HG03159 (cell line): ENCODE data around the gene NMT1.

Experiments used
- ATAC-seq: cut with Tn5 transposase; IDR thresholded peaks from one replicate; pipeline ENCODE4 v1.9.1; 2021; ENCODE audit warnings: mild to moderate bottlenecking, moderate library complexity; ENCODE audit not compliant: unreplicated experiment

NMT1 gene

DNA sequence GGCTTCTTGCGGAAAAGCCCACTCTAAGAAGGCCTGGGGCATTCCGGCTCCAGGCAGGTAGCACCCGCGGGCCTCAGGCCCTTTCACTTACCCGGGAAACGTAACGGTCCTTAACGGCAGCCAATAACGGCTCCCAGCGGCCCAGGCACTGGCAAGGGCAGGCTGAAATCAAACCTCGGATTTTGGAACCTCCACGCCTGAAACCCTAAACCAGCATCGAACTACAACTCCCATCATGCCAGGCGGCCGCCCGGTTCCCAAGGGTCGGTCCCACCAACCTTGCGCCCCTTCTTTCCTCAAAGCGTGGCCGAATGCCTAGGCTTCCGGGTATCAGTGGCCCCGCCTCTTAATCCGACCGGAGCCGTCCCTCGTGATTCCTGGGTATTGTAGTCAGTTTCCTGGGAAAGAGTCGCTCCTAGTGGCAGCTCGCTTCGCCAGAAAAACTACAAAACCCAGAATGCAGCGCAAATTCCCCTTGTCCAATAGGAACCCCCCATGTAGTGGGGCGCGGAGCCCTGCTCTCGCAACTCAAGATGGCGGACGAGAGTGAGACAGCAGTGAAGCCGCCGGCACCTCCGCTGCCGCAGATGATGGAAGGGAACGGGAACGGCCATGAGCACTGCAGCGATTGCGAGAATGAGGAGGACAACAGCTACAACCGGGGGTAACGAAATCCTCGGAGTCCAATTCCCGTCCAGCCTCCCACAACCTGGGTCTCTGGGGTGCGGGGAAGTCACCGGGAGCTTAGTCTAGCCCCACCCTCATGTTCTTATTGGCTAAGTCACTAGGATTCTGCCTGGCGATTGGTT is at the start of gene NMT1:
NMT1 (plus strand) TSS at position 521 of the 809 bp plus-strand sequence; CDS start at position 534, 13 bp downstream.
- ATAC-seq: peak; percentile 83

DNA sequence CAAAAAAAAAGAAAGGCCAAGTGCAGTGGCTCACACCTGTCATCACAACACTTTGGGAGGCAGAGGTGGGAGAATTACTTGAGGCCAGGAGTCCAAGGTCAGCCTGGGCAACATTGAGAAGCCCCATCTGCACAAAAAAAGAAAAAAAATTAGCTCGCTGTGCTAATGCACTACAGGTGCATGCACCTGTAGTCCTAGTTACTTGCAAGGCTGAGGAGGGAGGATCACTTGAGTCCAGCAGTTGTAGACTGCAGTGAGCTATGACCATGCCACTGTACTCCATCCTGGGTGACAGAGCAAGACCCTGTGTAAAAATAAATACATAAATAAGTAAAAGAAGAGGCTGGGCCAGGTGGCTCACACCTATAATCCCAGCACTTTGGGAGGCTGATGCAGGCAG is 49.4 kb upstream of the NMT1 start:
- no peak for ATAC-seq

DNA sequence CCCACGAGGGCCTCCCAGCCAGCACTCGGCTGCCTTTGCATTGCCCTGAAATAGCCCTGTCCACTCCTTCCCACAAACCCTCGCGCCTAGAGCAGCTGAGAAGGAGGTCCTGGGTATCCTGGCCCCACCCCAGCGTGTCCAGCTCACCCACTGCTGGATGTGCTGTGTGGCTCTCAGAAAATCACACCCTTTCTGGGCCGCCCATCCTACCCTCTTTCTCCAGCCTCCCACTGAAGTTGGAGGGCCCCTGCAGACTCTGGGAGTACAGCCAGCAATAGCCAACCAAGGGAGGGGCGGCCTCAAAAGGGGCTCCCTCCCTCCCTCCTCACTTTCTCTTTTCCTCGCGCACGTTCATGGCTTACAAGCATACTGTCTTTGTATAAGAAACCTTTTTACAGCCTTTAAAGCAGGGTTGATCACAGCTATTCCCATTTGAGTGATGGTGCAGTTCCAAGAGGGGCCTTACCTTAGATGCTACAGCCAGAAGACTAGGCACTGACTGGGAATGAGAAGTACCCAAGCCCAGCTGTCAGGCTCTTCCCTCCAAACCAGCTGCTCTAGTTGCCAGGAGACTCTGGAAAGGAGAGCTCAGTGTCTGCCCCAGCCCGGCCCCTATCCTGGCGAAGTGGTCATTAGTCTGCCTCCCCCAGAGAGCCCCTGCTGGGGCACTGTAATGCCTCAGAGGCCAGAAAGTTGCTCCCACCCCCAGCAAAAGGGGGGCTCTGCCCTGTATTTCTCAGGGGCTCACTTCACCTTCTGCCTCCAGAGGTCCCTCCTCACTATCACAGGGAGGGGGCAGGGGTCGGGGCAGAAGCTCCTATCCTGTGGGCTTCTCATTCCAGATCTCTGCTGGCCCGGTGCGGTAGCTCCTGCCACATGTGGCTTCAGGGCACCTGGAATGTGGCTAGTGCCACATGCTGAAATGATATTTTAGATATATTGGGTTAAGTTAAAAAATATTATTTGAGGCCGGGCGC is 47.8 kb upstream of the NMT1 start:
- no peak for ATAC-seq

DNA sequence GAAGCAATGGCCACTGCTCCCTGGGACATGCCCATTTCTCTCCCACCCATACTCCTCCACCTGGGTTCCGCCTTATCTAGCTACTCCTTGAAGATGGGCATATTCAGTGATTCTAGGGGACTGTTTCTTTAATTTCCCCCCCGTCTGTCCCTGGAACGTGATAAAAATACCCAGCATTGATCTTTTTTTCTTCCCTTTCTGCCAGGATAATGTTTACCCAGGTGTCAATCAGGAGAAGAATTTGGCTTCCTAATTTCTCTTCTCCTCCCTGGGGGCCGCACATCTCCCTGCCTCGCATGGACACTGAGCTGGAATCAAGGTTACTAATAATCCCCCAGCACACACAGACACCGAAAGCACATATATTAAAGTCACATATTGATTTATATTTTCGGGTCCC is 44.9 kb upstream of the NMT1 start:
- ATAC-seq: no peak

DNA sequence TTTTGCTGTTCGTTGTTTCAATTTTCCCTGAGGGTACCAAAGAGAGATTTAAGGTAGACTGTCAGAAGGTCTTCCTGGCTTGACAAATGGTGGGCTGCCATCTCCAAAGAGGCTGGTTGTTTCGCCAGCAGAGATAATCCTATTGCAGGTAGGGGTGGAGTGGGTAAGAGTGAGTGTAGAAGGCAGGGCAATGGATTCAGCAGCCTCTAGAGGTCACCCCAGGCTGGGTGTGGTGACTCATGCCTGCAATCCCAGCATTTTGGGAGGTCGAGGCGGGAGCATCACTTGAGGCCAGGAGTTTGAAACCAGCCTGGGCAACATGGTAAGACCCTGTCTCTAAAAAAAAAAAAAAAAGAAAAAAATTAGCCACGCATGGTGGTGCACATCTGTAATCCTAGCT is 44.3 kb upstream of the NMT1 start:
- no peak for ATAC-seq

DNA sequence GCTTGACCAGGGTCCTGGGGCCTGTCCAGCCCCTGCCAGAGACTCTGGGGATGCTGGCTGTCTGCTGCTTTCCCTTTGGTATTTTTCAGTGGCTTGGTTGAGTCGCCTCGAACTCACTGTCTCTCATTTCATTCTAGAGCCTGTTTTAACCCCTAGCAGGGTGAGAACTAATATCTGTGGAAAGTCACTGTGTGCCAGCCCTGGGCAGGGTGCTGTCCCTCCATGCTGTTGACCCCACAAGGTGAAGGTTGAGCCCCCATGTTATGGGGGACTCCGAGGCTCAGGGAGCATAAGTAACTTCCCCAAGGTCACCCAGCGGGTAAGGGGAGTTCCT is 42.6 kb upstream of the NMT1 start:
- no peak for ATAC-seq

DNA sequence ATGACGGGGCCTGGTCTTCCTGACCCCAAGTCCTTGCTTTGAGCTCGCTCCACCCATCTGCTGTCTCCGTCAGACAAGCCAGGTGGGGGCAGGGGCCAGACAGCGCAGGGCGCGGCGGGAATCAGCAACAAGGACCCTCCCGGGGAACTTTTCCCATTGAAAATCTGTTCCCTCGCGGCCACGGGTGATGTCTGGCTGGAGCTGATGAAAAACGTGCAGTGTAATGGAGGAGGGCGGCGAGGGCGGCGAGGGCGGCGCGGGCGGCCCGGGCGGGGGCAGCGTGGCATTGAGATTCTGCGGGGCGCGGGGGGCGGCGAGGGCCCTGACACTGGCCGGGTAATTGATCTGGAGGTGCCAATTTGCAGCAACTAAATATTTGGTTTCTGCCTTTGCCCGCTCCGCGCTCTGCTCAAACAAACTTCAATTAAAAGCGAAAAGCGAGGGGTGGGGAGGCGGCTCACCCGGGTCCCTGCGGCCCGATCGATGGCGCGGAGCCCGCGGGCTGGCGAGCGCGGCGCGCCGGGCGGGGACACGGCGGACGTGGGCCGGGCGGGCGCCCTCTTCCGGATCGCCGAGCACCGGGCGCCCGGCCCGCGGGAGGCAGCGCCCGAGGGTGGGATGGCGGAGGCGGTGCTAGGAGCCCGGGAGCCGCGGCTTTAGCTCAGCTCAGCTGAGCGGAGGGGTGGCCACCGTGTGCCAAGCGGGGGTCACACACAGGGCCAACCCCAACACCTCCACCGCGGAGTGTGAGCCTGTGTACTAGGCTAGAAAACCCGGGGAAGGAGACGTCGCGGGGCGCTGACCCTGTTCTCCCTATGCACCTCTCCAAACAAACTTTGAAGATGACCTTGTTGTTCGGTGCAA is 42.0 kb upstream of the NMT1 start:
- no peak for ATAC-seq

DNA sequence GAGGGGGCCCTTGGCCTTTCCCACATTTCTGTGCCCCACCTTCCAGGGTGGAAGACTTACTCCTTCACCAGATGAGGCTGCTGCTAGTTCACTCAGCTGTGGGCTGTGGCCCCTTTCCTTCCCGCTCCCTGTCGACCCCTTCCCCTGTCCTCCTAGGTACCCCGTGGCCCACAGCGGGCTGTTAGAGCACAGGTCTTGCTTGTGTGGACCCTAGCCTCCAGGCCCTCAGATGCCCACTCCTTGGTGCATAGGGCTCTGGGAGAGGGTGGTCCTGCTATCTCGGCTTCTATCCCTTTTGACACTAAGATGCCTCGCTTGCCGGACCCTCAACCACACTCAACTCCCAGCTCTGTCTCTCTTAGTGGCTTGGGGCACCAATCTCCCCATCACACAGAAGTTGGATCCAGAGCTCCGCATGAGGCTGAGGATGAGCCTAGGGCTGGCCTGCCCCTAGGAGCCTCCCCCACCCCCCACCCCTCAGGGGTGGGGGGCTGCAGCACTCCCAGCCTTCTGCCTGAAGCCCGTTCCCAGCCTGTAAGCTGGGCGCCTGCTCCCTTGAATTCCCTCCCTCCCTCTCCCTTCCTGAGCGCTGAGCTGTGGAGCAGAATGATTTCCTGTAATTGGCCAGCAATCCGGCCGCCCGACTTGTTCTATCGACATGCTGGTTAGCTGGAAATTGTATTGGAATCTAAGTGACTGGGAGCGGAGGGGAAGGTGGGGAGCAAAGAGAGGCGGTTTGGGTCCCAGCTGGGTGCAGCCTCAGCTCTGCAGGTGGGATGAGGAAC is 40.6 kb upstream of the NMT1 start:
- no peak for ATAC-seq

DNA sequence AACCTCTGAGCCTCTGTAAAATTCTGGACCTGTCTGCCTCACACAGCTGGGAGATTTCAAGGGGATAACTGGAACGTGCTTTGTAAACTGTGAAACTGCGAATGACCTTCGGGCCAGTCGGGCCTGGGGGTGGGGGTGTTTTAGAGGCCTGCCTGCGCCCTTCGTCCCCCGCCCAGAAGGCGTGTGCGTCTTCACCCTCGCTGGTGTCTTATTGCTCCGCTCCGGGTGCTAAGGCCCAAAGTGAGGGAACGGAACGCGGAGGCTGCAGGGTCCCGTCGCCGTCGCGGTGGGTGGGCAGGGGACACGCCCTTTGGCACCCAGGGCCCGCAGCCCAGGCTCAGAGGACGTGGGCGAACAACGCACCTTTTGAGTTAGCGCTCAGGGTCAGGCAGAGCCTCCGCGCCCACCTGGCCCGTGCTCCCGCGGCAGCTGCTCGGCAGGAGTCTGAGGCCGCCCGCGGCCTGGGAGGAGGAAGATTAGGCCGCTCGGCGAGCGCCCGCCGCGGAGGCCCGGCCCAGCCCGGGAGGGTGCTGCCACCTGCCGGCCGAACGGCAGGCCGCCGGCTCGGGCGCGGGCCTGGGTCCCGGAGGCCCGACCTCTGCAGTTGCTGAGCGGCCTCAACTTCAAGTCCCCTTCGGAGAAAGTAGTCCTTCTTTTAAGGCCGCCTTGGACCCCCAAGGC is 39.4 kb upstream of the NMT1 start:
- no peak for ATAC-seq

DNA sequence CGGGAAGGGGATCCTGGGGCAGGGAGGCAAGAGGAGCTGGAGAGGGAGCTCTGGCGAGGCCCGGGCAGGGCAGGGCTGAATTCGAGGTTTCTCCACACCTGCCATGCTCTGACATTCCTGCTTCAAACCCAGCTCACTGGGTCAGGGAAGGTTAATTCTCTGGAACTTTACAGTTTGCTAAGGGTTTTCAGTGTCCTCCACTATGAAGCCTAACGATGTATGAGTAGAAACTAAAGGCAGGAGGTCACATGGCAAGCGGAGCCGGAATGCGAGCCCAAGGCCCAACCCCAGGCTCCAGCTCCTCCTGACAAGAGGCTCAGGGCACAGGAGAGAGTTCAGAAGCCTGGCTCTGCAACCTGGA is 38.8 kb upstream of the NMT1 start:
- no peak for ATAC-seq

DNA sequence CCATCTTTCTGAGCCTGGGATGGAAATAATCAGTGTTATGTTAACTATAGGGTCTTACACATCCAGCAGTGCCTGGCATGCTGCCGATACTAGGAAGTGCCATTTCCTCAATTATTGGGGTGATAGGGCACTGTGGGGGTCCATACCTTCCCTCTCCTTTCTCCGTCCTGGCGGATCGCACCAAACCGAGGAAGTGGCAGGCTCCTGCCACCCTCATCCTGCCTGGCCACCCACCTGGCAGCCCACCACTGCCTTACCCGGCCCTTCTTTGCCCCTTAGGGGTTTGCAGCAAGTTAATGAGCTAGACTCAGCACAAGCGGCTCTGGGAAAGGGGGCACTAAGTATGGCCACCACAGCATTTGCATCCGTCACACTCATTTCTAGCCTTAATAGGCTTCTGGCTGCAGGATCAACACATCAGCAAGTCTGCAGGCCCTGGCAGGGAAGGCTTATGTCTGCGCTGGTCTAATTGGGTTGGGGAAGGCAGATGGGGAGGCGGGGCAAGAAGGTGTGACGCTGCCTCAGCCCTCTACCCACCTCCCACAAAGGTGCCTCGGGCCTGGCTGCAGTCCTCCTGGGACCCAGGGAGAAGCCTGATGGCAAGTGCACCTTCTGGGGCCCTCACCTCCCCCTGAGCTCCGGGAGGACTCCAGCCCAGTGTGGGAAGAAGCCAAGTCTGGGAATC is 38.3 kb upstream of the NMT1 start:
- no peak for ATAC-seq

DNA sequence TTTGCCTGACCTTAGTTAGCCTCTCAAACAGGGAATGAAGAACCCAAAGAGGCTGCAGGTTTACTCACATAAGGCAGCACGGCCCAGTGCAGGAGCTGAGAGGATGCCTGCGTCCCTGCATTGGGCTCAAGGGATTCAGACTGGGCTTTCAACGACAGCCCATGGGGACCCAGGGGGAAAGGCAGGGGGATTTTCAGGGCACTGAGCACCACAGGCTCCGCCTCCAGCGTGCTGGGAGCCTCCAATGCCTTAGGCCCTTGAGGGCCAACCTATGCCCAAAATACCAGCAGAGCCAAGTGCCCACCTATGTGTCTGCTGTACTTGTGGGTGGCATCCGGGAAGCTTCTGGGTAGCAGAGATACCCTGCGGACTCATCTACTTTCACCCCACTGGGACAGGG is 32.0 kb upstream of the NMT1 start:
- ATAC-seq: no peak

DNA sequence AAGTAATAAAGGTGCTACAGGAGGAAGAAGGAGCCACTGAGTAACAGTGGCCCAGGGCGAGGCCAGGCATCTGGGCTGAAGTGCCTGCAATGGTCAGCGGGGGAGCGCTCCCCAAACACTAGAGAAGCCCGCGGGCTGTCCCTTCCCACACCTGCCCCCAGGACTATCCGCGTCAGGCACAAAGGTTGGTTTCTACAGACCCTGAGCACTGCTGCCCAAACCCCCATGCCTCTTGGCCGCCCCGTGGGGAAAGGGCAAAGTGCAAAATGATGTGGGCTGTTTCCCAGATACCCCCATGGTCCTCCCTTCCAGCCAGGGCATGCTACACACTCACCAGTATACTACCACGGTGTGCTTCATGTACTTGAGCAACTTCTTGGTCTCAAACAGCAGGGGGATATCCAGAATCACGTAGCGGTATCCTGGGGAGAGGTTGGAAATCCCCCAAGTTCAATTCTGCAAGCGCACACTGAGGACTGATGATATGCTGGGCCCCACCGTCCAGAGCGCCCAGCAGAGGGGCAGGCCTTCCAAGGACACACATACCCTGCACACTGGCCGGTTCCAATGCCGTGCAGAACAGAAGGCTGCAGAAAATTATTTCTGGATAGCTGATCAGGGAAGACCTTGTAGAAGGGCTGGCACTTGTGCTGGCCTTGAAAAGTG is 31.2 kb upstream of the NMT1 start:
- ATAC-seq: no peak

DNA sequence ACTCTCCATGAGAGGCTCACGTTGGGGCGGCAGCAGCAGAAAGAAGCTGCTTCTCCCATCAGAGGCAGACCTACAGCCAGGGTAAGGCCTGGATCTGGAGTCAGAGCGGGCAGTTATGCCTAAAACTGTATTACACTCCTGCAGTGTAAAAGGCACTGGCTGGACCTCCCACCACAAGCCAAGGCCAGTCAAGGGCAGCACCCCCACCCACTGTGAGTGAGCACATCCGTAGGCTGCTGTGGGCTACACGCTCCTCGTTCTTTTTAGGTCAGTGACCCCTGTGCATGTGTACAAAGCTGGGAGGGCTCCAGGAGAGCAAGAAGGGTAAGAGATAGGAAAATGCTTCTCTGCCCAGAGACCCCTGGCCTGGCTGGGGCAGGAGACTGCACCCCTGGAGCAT is 30.4 kb upstream of the NMT1 start:
- no peak for ATAC-seq

DNA sequence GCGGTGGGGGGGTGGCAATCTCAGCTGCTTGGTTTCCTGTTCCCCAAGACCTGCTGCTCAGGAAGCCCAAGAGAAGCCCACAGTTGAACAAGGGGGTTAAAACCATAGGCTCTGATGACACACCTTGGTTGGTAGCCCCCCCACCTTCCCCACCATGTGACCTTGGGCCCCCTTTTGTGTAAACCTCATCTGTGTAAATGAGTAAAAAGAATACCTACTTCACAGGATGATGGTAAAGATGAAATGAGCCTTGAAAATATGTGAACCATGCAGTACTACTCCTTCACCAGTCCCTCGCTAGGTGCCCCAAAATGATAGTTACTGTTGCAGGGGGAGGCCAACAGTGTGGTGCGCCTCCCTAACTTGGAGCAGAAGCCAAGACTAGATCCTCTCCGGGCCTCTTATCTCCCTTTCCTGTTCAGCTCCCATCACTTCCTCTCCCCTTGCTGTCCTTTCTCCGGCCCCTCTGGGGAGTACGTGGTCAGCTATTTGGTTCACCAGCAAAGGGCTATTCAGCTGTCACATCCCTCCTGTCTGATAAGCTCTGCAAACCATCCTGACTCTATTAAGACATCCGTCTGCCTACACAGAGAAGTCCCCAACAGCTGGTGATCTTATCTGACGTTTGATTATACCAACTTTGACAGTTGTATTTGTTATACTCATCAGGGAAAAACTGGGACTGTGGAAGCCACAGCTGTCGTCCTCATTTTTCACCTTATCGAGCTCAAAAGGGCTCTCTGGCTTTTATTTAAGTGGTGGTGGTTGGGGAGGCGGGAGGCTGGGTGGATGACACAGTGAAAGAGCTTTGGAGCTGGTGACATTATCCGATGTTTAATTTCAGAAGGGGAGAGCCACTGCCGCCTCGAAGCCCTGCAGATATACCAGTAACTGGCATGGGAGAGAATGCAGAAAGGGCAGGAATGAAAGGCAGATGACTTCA is 29.6 kb upstream of the NMT1 start:
- no peak for ATAC-seq

DNA sequence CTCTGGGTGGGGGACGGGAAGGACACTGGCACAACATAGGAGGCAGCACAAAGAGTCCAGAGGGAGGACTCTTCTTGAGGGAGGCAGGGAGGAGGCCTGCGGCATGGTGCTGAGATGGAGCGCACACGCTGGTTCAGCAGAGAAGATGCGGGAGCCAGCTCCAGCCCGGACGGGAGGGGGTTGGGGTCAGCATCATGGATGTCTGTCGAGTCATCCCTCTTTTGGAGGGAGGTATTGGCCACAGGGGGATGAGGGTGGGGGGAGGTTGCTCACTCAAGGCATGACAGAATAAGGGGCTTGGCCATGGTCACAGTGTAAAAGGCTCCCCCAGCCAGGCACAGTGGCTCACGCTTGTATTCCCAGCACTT is 29.0 kb upstream of the NMT1 start:
- ATAC-seq: no peak

DNA sequence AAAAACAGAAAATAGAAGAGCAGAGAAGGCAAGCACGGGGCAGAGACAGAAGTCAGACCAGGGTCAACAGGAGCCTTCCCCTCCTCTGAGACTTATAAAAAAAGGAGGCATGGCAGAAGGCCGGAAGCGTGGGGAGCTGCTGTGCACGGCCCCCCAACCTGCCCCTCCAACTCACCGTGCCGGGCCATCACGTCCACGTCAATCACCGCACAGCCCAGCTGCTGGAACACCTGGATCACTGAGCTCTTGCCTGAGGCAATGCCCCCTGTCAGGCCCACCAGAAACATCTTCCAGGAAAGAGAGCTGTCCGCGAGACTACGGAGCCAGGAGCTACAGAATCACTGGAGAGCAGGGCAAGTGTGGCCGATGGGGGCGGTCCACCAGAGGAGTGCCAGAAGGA is 26.5 kb upstream of the NMT1 start:
- no peak for ATAC-seq

DNA sequence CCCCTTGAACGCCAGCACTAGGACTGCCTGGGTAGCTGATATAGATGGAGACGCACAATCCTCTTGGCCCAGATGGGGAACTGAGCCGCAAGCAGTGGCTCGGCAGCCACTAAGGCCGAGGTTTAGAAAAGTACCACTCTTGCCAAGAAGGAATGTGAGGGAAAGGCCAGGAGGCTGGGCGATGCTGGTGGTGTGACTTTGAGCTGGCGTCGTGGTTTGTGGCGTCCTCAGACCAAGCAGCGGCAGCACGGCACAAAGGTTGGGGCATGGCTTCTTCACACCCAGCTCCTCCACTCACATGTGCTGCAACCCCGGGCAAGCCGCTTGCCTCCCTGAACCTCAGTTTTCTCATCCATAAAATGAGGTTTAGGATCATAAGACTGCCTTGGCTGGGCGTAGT is 25.3 kb upstream of the NMT1 start:
- no peak for ATAC-seq
